A549 (cell line): Measurements from ENCODE around the gene MAST2.

Experiments
- BHLHE40 ChIP-seq: IDR thresholded peaks from 2 replicates; pipeline ENCODE4 v1.6.1; 2012; ENCODE audit warnings: low read depth, low read length, inconsistent platforms
- CBX8 ChIP-seq: fragments of 200-600 bp; sonication (generic); IDR thresholded peaks from 2 replicates; pipeline ENCODE4 v1.6.1; 2016
- CTCF ChIP-seq: fragments of >200 bp; sonication (Bioruptor Twin); formaldehyde crosslinking; IDR thresholded peaks from 3 replicates; pipeline ENCODE4 v1.5.1; 2016
- ESRRA ChIP-seq: fragments of 150-350 bp; IDR thresholded peaks from 2 replicates; pipeline ENCODE4 v1.6.1; 2014; ENCODE audit warnings: mild to moderate bottlenecking, low read length, borderline replicate concordance
- FOSL2 ChIP-seq, 2 experiments: fragments of 450-650 bp in 1 of 2; fragments of >200 bp in 1 of 2; sonication (Bioruptor Twin) in 1 of 2; formaldehyde crosslinking; IDR thresholded peaks; 2 replicates each; pipeline versions ENCODE4 v1.5.0 to v1.6.1; 2016 to 2020; ENCODE audit warnings: mild to moderate bottlenecking in 1 of 2, moderate library complexity in 1 of 2
- JUNB ChIP-seq: fragments of >200 bp; sonication (Bioruptor Twin); formaldehyde crosslinking; IDR thresholded peaks from 2 replicates; pipeline ENCODE4 v1.6.1; 2016
- MYC ChIP-seq: IDR thresholded peaks from 2 replicates; pipeline ENCODE4 v1.6.1; 2012; ENCODE audit warnings: mild to moderate bottlenecking, inconsistent platforms, low read length, improper control_type of control experiment, borderline replicate concordance
- NFE2L2 ChIP-seq: fragments of 150-350 bp; conservative IDR thresholded peaks from 2 replicates; pipeline ENCODE4 v1.6.1; 2014; ENCODE audit warnings: low read length
- POLR2A ChIP-seq: IDR thresholded peaks from 2 replicates; pipeline ENCODE4 v1.6.1; 2012; ENCODE audit warnings: mild to moderate bottlenecking, low read length
- REST ChIP-seq: fragments of 200-600 bp; sonication (generic); IDR thresholded peaks from 2 replicates; pipeline ENCODE4 v1.6.1; 2016; ENCODE audit warnings: antibody characterized with exemption, mild to moderate bottlenecking, moderate library complexity
- RNF2 ChIP-seq: fragments of 200-600 bp; sonication (generic); IDR thresholded peaks from 2 replicates; pipeline ENCODE4 v1.6.1; 2016; ENCODE audit warnings: low read depth, mild to moderate bottlenecking, antibody characterized with exemption, moderate library complexity, borderline replicate concordance
- TF ChIP-seq, protein P1 (sequence below): fragments of 450-650 bp; IDR thresholded peaks from 2 replicates; pipeline ENCODE4 v1.6.1; 2014; ENCODE audit warnings: antibody characterized with exemption
- TF ChIP-seq, protein P2 (sequence below): IDR thresholded peaks from 2 replicates; pipeline ENCODE4 v1.6.1; 2012

DNA sequence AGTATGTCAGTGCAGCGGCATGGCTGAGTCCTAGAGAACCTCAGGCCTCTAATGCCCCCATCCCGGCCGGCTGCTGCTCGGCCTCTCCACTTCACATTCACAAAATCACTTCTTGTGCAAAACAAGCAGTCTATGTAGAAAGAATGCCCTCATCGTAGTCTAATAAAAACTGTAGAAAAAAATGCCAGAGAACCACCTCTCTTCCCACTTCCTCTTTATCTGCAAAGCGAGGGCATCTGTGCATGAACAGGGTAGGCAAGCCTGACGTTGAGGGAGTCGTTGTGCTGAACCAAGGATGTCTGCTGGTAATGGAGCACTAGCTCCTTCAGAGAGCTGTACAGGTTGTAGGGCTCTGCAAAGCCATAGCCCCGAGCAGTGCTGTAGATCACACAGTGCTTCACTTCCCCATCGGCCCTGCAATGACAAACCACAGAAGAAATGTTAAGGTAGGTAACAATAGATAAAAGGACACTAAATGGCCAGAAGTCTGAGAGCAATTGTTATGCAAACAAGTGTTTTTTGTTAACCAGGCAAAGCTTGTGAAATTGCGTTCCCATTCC, 240.1 kb downstream of the MAST2 start:
- TF ChIP-seq FOSL2 (IDR thresholded peaks at IDR 0.05) (no peak), FOSL2 (CRISPR knock-in tag; IDR thresholded peaks at IDR 0.05) (no peak), ESRRA (no peak), CTCF (no peak), BHLHE40 (no peak), REST (no peak), CBX8 (no peak), NFE2L2 (no peak), POLR2A (no peak), RNF2 (no peak), JUNB (no peak), MYC (no peak)
- TF ChIP-seq, protein P1, sequence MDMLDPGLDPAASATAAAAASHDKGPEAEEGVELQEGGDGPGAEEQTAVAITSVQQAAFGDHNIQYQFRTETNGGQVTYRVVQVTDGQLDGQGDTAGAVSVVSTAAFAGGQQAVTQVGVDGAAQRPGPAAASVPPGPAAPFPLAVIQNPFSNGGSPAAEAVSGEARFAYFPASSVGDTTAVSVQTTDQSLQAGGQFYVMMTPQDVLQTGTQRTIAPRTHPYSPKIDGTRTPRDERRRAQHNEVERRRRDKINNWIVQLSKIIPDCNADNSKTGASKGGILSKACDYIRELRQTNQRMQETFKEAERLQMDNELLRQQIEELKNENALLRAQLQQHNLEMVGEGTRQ, result no peak
- TF ChIP-seq, protein P2, sequence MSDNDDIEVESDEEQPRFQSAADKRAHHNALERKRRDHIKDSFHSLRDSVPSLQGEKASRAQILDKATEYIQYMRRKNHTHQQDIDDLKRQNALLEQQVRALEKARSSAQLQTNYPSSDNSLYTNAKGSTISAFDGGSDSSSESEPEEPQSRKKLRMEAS, result no peak
